Measurements from ENCODE around the gene DUSP9.

Gene DUSP9

DNA sequence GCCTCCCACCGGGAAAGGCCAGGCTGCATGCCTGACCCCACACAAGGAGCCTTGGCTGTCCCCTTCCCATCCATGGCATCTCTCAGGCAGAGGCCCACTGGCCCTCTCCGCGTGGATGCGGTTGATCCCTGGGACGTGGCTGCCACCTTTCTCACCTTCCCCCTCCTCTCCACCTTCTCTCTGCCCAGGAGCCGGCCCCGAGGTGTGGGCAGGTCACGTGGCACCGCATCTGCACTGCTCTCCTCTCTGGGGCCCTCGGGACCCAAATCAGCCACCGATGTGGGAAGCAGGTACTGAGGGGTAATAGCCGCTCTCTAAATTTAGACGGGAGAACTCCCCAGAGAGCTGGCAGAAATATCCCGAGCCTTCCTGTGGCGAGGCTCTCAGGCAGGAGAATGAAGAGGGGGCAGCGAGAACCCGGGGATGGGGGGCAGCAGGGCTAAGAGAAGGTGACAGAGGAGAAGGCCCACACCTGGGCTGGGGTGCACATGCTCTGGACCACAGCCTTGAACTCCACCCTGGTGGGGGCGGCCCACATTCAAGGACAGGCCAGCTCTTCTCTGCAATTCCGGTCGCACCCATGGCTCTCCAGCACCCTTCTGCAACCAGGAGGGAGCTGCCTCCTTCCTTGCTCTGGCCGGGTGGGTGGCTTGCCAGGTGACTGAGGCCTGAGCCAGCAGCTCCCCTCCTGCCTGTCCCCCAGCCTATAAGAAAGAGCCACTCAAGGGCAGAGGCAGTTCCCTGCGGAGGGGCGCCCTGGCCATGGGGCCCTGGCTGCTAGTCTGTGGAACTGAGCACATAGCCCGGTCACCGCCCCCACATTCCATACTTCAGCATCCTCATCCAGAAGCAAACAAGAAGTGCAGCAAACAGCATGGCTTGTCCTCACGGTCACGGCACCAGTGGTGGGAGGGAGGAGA lies 9.6 kb upstream of the DUSP9 start:
- DNase-seq, result no peak

DNA sequence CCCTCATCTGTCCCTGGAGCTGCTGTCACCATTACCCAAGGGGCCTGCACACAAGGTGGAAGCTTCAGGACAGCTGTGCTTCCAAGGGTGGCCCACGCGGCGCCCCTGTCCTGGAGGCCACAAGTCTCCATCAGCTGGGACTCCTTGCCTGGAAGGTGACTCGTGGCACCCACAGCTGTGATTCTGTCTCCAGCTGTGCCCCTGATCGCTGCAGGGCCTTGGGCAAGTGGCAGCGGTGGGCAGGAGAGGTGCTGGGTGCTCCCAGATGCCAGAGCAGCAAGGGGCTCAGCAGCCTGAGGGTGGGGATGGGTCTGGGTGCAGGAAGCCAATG lies 9.0 kb upstream of the DUSP9 start:
- no peak for DNase-seq

DNA sequence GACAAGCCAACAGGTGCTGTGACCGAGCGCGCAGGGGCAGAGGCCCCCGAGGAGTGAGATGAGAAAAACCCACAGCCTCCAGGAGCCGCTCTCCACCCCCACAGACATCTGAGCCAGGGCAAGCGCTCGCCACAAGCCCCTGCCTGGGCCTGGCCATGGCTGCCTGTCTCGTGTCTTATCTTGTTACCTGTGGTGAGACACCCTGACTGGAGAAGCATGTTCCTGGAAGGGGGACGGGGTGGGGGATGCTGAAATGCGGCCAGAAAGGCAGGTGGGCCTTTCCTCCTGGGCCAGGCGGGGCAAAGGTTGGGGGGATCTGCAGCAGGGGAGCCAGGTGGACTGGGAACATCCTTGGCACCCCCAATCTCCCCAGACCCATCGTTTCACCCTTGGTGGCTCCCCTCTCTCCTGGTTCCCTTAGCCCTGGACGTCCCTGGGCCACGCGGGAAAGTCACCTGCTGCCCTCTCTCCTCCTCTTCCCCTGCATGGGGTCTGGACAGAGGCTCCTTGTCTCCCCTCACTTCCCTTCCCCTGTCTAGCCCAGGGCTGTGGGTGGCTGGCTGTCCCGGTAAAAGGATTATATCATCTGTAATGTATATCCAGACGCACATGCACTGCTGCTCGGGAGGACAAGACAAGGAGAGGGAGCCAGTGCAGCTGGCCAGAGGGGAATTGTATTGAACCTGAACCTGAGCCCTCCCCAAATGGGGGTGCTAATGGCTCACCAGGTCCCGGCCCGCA lies 8.4 kb upstream of the DUSP9 start:
- no peak for DNase-seq

DNA sequence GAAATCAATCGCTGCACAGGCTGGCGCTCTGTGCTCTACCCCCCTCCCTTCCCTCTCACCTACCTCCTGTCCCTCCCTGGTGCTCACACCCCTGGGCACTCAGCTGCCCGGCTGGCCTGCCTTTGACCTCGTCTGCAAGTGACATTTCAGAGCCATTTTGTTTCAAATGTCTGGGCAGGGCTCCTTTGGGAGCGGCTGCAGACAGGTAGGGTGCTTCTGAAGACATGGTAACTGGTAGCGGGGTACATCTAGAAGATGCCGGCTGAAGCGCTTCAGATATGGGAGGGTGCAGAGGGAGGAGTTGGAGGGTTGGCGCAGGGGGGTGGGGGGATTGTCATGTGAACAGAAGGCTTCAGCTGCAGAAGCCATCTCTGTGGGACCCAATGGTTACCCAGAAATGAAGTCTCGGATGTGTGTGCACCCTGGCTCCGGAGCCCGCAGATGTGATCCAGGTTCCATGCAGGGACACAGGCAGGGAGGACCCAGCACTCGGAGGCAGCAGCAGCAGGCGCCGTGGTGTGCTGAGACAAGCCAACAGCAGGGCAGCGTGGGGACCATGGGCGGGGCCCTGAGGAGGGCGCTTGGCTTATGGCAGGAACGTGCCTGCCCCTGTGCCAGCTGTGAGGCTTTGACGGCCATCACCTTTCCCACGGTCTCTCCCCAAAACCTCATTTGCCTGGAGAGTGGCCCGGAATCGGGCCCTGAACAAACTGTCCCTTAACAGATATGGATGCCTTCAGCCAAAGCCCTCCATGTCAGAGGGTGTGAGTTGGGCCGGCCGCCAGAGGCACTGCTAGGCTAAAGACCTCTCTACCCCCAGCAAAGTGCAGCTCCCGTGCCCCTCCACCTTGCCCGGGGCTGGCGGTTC lies 7.6 kb upstream of the DUSP9 start:
- no peak for DNase-seq

DNA sequence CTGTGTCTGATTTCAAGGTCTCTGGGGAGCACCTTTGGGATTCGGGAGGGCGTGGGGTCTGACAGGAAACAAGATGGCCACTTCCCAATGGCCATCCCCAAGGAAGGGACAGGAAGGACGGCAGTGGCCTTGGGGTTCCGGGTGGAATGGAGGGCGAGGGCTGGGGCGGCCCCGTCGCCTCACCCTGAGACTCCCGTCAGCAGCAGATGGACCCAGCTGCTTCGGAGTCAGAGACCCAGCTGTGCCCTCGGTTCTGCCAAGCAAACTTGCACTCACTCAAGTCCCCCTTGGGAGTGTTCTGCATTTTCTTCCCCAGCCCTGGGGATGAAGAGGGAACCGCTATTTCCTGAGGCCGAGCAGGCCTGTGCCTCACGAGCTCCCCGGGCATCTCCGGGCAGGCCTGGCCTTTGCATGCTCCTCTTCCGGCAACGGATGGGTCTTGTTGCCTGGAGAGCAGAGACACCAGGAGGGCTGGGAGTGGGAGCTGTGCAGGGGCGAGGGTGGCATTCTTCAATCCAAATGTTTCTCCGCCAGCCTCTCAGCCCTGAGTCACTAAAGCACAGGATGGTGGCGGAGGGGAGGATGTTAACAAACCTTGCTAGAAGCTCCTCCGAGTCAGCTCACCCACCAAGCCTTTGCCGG lies 6.8 kb upstream of the DUSP9 start:
- no peak for DNase-seq

DNA sequence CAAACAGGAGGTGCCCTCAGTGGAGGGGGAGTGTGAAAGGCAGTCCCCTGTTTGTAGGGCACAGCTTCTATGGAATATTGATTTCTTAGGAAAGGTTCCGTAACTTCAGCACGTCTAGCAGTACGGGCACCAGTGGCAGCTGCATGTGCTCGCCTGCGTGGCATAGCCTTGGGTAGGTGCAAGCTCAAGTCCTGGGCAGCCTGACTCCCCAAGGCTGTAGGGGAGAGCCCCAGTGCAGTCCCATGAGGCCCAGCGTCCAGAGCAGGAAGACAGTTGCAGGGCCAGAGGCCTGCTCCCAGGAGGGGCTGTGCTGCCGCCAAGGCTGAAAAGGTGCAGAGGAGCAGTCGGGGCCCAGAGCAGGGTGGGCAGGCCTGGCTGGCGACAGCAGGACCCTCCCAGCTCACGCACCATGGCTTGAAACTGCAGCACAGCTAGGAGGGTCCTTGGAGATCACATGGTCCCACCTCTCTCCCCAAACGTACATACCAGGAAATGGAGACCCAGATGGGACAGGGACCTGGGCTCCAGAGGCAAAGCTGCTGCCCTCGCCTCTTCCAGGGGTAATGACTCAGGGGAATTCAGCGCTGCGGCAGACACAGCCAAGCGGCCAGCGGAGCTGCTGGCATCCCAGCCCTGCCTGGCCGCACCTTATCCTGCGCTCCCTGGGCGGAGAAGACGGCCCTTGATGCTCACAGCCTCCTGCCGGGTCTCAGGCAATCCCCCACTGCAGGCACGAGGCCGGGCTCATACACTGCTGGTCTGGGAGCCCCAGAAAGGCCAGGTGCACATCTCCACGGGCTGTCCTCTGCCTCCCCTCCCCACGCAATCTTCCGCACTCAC lies 6.0 kb upstream of the DUSP9 start:
- no peak for DNase-seq

DNA sequence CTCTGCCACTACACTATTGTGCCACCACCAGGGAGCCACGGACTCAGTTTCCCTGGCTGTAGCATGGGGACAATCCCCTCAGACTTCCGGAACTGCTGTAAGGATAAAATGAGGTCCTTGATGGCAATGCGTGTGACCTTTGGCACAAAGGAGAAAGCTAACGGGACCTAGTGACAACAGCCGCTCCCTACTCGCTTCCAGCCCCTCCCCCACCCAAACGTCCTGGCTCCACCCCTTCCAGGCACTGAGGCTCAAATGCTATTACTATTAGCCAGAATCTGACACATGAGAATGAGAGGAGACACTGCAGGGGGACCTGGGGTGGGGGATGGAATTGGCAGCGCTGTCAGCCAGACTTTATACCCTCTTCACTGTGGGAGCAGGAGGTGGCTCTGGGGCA lies 5.4 kb upstream of the DUSP9 start:
- no peak for DNase-seq

DNA sequence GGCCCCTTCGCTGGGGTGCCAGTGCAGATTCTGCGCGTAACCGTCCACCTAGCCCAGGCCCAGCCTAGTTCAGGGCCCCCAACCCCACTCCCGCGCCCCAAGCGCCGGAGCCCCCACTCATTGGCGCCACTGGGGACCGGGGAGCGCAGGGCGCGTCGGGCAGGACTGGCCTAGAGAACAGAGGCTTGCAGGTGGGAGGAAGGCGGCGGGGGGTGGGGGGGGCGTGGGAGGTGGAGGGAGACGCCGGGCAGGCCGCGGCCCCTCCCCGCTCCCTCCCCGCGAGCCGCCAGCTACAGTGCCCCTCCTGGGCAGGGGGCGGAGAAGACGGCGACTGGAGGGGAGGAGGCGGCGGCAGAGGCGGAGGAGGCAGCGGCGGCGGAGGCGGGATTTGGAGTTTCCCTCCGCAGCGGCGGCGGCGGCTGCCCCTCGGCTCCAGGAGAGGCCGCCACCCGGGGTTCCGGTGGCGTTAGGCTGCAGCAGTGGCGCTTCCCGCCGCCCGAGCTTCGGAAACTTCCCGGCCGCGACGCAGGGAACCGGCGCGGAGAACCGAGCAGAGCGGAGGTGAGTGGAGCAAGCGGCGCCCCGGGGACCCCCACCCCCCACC lies 4.8 kb upstream of the DUSP9 start:
- DNase-seq, result no peak

DNA sequence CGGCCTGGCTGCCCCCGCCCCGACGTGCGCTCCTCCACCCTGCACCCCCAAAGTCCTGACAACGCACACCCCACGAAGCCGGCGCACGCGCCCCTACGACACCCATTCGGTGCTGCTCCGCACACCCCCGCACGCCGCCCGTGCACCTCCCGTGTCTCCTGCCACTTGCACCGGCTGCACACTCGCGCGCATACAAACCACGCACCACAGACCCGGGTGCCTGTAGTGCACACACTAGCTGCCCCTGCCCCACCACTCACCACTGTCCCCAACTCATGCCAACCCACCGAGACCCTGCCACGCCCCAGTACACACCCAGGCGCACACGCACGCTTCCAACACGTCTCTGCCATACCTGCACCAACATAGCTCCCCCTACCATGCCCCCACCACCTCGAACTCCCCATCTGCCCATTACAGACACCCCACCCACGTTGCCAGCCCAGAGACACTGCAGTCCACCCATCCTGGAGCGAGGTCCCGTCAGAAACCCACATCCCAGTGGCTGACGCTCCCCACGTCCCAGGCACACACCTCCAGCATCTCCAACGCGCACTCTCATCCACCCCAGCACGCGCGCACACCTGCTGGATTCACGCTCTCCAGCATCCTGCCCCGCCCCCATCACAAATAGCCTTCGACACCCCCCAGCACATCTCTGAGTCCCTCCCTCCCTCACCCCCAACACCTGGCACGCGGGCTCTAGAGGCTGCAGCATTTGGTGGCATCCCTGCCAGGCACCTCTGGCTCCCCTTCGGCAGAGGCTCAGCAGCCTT lies 4.2 kb upstream of the DUSP9 start:
- DNase-seq, result peak; percentile 14

DNA sequence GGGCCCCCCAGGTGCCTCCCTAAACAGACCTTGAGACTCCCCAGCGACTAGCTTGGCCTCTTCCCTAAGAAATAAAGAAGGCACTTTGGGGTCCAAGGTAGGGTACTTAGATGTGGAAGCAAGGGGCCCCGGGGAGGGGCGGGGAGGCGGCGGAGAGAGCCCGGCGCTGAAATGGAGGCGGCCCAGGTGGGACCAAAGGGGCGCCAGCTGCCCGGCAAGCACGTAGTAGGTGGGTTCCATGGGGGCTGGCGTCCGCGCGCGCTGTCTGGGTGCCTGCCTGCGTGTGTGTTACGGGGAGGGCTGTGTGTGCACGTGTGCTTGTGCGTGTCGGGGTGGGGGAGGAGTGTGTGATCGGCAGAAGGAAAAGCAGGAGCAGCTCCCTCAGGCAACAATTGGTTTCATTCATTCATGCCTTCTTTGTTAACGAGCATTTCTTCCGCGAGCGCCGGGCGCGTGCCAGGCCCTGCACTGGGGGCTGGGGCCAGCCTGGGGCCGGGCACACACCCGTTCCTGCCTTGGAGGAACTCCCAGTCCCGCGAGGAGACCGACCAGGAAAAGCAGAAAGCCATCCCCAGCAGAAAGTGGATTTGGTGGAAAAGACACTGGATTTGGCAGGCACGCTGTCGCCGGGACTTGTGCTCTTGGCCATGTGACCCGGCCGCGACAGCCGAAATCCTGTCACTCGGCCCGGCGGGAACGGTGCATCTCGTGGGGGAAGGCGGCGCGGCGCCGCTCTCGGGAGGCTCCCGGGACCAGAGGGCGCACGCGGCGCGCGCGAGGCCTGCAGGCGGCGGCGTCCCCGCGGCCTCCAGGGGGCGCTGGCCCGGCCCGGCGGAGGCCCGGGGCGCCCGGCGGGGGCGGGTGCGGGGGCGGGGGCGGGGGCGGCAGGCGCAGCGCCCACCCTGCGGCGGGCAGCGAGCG lies 3.3 kb upstream of the DUSP9 start:
- DNase-seq, result peak; percentile 20

DNA sequence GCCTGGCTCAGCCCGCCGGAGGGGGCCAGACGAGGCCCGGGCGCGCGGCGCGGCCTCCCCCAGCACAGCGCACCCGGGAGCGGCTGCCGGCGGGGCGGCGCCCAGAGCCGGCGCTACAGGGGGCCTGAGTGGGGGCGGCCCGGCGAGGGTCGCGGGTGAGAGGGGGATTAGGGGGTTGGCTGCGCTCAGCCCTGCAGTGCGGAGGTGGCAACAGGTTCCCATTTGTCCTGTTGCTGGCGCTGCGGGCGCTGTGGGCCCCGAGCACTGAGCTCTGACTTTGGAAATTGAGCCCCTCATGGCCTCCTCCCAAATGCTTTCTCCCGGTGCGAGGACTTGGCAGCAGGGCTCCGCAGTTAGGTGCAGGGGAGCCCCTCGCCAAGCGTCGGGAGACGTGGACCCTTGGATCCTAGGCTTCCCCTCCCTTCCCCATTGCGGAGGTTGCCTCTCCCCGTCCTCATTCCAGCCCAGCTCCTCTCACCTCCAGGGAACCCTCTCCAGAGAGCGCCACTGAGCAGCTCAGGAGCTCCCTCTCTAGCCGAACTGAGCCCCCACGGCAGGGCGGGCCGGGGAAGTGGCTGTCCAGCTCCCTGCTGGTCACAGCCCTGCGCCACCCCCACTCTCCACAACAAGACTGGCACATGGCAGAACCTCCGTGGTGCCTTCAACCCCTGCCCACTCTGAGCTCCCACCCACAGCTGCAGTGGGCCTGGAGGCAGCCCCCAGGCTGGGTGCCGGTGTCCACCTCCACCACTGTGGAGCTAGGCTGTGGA lies 2.5 kb upstream of the DUSP9 start:
- DNase-seq, result peak; percentile 16

DNA sequence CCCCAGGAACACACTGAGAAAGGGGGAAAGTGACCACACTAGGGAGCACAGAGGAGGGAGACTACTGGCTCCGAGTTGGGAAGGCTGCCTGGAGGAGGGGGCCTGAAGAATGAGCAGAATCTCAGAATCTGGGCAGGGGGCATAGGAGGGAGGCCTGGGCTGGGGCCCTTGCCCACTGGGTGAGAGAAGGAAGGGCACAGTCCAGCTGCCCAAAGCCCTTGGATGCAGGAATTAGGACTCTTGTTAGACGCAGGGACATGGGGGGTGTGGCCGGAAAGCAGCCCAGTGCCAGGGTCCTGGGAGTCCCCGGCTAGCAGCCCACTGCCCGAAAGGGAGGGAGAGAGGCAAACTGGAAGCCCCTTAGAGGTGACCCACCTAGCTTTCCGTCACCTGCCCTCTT lies 1.9 kb upstream of the DUSP9 start:
- no peak for DNase-seq

DNA sequence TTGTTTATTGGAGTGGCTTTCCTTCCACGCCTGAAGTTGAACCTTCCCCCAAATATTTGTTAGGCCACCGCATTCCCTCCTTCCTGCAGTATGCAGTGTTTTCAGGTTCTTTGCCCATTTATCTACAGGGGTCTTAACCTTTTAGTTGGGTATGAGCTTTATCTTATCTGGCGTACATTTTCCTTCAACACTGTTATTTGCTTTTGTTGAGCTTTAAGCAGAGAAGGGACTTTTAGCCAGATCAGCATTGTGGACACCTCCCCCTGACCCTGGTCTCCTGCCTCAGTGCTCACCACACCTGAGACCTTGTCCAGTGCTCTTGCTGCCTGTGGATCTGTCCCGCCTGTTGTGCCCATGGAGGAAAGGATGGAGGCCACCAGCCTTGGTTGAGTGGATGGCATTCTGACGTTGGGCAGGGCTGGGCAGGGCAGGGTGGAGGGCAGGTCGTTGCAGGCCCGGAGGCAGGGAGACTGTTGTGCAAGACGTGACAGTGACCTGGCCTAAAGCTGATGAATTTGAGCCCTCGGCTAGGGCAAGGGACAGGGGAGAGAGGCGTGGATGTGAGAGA lies 998 bp upstream of the DUSP9 start:
- DNase-seq, result no peak

DNA sequence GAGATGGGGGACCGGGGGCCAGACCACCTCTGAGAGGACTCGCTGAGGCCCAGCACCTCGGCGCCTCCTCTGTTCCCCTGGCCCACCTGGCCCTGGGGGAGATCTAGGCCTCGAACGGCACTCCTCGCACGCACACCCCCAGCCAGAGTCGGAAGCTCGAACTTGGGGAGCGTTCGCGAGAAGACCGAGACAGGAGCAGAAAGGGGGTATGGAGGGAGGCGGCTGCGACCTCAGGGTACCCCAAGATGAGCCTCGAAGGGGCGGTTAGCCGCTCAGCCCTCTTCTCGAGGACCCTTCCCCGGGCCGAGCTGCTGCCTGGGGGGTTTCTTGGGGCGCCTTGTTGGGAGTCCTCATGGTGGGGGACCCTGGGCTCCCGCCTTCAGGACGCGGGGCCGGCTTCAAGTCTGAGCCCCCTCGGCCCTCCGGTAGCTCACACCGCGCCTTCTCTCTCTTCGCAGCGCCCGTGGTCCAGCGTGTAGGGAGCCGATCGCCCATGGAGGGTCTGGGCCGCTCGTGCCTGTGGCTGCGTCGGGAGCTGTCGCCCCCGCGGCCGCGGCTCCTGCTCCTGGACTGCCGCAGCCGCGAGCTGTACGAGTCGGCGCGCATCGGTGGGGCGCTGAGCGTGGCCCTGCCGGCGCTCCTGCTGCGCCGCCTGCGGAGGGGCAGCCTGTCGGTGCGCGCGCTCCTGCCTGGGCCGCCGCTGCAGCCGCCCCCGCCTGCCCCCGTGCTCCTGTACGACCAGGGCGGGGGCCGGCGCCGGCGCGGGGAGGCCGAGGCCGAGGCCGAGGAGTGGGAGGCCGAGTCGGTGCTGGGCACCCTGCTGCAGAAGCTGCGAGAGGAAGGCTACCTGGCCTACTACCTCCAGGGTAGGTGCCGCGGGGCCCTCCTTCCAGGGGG lies 706 bp downstream of the DUSP9 start:
- DNase-seq, result no peak

DNA sequence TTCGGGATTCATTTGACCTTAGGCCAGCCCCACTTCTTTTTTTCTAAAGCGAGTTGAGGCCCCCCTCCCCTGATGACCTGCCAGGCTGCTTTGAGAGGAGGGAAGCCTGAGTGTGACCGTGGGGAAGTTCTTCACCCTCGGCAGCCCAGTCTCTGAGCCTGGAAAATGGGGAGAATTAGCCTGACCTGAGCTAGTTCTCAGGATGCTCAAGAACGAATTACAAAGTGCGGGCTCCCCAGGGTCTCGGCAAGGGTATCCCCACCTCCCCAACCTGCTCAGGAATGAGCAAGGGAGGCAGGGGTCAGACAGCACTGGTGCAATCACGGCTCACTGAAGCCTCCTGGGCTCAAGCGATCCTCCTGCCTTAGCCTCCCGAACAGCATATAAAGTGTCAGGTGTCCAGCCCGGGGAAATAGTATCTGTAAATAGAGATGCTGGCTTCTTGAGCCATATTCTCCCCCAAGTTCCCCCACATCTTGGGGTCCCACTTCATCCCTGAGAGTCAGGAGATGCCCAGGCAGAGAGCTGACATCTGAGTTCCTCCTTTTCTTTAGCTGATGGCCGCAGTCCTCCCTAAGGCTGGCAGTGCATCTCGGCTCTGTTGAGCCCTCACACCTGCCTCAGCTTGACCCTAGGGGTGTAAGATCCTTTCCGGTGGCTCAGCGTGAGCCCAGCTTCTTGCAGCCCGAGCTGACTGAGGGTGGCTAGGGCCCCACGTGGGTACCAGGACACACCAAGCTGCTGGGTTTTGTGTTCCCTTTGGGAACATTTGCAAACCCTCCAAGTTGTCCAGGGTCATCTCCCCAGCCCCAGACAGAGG lies 1.6 kb downstream of the DUSP9 start:
- no peak for DNase-seq

DNA sequence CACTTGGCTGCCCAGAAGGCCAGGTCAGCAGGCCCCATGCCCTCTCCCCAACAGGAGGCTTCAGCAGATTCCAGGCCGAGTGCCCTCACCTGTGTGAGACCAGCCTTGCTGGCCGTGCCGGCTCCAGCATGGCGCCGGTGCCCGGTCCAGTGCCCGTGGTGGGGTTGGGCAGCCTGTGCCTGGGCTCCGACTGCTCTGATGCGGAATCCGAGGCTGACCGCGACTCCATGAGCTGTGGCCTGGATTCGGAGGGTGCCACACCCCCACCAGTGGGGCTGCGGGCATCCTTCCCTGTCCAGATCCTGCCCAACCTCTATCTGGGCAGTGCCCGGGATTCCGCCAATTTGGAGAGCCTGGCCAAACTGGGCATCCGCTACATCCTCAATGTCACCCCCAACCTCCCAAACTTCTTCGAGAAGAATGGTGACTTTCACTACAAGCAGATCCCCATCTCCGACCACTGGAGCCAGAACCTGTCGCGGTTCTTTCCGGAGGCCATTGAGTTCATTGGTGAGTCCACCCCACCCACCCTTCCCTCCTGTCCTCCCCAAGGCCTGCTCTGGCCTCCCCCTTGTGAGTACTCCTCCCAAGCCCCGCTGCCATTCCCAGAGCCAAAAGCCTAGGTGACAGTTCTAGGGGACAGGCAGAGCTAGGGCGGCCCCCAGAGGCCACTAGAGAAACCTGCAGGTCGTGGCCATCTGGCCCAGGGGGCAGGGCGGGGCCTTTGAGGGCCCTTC lies 2.3 kb downstream of the DUSP9 start:
- DNase-seq, result peak; percentile 18
